NCI-H510A treated with DMSO at 0.1 percent for 48 hours (cell line): Measurements from ENCODE around the gene SELENOO.
A peak's percentile ranks its signal among the peaks of the same experiment; 100 is the strongest.
"Not testable (repeated sequence)": the region's sequence is repeated elsewhere in the genome, so short reads cannot be mapped to it uniquely, and the experiment has no call there.

ENCODE experiments used
- DNase-seq: peaks from one replicate; lab custom pipeline; 2025; lab: John Stamatoyannopoulos, UW

Gene SELENOO, protein sequence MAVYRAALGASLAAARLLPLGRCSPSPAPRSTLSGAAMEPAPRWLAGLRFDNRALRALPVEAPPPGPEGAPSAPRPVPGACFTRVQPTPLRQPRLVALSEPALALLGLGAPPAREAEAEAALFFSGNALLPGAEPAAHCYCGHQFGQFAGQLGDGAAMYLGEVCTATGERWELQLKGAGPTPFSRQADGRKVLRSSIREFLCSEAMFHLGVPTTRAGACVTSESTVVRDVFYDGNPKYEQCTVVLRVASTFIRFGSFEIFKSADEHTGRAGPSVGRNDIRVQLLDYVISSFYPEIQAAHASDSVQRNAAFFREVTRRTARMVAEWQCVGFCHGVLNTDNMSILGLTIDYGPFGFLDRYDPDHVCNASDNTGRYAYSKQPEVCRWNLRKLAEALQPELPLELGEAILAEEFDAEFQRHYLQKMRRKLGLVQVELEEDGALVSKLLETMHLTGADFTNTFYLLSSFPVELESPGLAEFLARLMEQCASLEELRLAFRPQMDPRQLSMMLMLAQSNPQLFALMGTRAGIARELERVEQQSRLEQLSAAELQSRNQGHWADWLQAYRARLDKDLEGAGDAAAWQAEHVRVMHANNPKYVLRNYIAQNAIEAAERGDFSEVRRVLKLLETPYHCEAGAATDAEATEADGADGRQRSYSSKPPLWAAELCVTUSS

DNA sequence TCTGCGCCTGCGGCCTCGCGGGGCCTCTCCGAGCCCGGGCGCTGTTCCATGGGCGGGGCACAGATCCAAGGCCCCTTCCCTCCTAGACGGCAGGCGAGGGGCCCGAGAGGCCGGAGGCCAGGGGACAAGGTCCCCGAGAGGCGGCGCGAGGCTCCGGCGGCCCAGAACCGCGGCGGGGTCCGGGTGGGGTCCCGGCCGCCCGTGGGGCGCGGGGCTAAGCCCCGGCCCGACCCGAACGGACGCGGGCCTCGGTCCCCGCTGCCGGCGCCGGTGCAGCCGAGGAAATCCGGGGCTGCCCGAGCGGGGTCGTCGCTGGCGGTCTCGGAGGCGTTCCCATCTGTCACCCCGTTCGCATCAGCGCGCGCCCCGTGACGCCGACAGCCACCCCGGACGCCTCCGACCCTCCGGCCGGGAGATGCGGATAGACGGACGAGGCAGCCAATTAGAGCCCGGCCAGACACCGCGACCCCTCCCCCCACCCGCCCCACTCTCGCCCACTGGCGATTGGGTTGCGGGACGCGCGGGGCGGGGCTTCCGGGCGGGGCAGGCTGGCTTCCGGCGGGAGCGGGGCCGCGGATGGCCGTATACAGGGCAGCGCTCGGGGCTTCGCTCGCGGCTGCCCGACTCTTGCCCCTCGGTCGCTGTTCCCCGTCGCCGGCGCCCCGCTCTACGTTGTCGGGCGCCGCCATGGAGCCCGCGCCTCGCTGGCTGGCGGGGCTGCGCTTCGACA, at the start of gene SELENOO:
Gene SELENOO (plus strand): TSS at position 551 of the 730 bp plus-strand sequence. CDS start 26 bp downstream, at position 577.
- peak; percentile 39 for DNase-seq

DNA sequence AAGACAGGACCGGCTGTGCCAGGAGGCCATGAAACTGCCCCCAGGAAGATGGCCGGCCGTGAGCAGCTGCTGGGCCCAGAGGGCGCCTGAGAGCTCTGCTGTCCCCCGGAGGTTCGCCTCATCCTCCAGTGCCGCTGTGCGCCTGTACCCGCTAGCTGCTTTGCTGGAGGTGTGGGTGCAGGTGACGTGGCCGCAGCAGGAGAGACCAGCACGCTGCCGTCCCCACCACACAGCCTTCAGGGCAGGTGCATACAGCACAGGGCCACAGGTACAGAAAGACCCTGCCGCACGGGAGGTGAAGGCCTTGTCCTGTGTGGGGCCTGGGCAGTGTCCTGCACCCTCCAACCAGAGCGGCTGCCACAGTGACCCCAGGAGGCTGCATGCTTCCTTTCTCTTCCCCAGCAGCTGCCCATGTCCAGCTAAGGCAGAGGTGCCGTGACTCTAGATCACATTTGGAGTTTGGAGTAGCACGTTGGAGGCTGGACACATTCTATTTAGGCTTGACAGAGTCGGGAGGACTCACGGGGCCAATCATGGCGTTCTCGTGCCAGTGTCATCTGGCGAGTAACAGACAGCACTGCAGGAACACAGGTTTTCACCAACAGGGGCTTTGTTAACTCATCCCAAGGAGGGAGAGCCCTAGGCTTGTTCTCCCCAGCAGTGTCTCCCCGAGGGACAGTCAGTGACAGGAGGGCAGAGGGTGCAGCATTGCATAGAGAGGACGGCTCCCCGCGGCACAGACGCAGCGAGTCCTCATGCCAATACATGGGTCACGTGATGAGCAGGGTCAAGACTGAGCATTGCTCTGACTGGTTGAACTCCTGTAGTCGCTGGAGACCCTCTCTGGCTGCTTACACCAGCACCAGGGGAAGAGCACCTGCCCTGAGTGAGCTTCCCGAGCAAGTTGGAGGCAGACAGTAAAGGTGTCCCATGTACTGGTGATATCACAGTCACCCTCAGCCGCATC, 49.0 kb upstream of the SELENOO start:
- DNase-seq, result no peak

DNA sequence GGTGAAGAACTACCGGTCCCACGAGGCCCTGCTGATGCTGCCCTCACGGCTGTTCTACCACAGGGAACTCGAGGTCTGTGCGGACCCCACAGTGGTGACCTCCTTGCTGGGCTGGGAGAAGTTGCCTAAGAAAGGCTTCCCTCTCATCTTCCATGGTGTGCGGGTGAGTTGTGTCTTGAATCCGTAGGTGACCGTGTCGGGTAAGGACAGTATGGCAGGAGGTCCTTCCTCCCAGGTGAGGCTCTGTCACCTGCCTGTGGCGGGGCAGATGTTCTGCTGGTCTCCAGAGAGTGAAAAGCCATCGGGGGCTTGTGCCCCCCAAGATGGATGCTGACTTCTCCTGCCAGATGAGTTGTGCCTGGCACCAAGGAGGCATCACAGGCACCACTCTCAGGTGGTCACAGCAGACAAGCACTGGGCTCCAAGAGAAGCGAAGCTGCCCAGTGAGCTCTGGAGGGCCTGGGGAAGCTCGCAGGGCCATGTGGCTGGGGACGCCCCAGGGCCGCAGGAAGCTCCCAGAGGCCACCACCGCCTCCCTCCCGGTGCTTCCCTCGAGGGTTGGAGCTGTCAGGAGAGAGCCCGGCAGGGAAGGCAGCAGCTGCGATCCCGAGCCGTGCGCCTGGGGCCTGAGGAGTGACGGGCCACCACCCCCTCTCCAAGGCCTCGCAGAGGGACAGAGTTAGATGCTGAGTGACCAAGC, 47.6 kb upstream of the SELENOO start:
- no peak for DNase-seq

DNA sequence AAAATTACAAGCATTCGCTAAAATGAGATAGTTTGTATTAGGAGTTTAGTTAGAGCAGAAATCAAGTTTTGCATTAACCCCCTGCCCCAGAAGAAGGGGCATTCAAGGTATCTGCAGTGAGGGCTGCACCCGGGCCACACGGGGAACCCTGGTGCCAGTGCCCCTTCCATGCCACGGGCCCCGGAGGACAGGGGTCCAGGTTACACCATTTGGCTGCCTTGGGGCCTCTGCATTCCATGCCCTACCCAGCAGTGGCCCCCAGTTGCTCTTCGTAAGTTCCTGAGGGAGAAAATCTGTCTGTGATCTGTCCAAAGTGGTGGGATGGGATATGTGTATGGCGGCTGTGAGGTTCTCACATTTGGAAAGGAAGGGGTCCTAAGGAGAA, 47.1 kb upstream of the SELENOO start:
- no peak for DNase-seq

DNA sequence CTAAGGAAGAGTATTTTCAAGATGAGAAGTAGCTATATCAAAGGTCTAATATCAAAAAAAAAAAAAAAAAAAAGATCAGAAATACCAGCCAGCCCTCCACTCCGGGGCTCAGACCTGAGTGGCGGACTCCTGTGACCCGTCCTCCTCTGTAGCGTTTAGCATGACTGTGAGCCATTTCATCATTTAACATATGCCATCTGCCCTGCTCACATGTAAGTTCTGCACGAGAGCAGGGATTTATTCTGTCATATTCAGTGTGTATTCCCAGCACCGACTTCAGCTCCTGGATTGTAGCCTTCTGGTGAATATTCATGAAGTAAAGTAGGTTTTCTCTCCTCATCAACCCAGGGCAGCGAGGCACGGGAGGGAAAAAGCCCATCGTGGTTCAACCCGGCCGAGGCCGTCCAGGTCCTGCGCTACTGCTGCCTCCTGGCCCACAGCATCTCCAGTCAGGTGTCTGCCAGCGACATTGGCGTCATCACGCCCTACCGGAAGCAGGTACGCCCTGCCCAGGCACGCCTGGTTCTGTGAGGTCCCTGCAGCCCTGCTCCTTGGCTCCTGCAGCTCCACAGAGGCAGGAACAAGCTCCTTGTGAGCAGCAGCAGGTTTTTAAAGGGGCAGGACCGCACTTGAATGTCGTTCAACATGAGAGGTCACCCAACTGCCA, 43.0 kb upstream of the SELENOO start:
- DNase-seq, result no peak

GRCh38 chr22:50160947-50161346, 39.9 kb upstream of the SELENOO start:
- DNase-seq, result no peak

DNA sequence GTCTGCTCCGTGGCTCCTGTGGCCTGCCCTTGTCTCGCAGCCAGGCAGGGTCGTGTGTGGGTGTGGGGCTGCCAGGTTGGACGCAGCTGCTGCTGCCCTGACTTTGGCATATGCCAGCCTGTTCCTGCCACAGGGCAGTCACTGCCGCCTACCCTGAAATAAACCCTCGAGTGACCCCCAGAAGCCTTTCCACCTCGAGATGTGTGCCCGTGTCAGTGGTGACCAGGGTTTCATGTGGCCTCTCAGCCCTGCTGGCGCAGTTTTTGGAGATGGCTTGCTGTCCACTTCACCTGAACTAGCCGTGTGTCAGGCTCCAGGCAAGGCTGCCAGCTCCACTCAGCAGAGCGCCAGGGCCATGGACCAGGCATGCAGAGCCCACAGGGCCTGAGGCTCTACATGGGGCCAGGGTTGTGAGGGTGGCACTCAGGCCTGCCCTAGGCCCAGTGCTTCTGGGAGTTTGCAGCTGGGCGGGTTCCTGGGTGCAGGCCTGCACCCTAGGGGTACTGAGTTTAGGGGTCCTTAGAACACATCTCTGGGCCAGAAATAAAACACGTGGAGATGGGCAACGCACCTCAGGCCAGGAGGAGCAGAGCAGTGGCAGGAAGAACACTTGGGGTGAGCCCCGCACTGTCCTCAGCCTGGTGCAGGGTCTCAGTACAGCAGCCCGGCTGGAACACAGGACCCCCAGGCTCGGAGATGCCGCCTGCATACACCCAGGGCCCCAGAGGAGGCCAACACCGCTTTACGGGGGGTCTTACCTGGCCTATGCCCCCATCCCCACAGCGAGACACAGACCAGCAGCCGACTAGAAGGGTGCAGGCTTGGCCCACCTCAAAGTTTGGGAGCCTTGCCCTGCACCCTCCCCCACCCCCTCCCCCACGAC, 39.1 kb upstream of the SELENOO start:
- no peak for DNase-seq

- no peak for DNase-seq
Measured at GRCh38 chr22:50162391-50162956, 38.3 kb upstream of the SELENOO start.

GRCh38 chr22:50165436-50166123, 35.2 kb upstream of the SELENOO start:
- no peak for DNase-seq

- no peak for DNase-seq
Measured at GRCh38 chr22:50167689-50168489, 32.9 kb upstream of the SELENOO start.

- not testable (repeated sequence) for DNase-seq
Measured at GRCh38 chr22:50168490-50169180, 32.2 kb upstream of the SELENOO start.

DNA sequence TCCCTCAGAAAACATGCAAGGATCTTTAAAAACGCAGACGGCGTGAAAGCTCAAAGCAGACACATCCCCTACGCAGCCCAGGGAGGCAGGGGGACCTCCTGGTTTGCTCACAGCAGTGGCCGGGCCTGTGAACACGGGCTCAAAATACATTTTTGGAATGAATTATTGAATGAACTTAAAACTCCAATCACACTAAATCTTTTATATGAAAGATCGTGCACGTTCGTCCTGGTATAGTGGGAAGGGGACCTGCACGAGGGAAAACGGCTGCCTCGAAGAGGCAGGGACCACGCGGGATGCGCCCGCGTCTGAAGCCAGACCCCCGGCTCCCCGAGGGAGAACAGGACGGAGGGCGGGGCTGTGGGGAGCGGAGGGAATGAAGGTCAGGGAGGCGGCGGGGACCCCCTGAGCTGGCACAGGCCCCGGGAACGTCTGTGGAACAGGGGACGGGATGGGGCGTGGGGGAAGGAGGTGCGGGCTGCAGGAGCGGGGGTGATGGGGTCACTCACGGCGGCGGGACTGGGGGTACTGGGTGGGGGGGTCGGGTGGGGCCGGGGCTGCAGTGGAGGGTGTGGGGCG, 31.5 kb upstream of the SELENOO start:
- DNase-seq, result no peak

DNA sequence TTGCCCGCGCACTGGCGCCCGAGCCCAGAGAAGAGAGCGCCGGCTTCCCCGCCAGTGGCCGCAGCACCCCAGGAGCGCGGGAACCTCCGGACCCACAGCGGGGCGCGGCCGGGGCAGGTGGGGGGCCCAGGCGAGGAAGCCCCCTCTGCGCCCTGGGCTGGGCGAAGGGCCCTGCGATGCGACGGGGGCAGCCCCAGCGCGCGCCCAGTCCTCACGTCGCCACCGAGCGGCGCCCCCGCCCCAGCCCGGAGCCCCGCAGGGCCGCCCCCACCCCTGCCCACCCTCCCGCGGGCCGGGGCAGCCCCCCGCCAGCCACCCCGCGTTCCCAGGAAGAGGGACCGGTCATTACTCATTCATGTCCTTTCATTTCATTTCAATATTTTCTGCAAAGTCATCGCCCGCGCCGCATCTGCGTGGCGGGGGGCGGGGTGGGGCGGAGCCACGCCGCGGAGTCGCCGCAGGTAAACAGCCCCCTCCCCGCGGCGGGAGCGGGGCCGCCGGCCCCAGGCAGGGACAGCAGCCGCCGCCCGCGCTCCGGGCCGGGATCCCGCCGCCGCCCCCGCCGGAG, 31.0 kb upstream of the SELENOO start:
- peak; percentile 6 for DNase-seq

DNA sequence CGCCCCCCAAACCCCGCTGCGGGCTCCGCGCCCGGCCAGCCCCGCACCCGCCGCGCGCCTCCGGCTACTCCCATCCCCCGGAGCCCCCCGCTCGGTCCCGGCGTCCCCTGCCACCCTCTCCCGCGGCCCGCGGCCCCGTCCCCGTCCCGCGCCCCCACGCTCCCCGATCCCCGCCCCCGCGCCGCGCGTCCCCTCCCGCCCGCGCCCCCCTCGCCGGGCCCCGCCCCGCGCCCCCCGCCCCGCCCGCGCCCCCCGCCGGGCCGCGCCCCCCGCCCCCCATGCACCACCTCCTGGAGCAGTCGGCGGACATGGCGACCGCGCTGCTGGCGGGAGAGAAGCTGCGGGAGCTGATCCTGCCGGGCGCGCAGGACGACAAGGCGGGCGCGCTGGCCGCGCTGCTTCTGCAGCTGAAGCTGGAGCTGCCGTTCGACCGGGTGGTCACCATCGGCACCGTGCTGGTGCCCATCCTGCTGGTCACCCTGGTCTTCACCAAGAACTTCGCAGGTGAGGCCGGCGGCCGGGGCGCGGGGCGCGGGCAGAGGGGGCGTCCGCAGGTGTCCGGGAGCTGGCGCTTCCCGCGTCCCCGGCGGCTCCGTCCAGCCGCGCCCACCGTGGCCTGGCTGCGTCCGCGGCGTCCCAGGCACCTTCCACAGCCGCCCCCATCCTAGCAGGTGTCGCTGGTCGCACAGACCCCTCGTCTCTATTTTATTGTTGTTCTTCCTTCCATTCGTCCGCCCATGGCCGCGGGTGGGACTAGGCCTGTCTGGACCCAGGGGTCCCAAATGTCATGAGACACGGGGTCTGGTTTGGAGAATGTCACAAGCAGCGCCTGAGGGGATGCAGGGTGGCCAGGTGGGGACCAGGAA, 30.1 kb upstream of the SELENOO start, which contains the start of gene PANX2:
Gene PANX2 (plus strand): TSS at position 279 of the 866 bp plus-strand sequence. CDS start 0 bp downstream, at position 279.
- DNase-seq, result no peak

GRCh38 chr22:50171319-50171964, 29.4 kb upstream of the SELENOO start:
- no peak for DNase-seq
